Activated CD4-positive, alpha-beta T cell treated with anti-CD3 and anti-CD28 coated beads, Interleukin-2, amount 50 U/mL, for 1 hour (primary cell): ENCODE measurements around the gene SLAMF6.
"Not testable (repeated sequence)": the region's sequence is repeated elsewhere in the genome, so short reads cannot be mapped to it uniquely, and the experiment has no call there.

Source experiments
- DNase-seq: peaks from one replicate; pipeline ENCODE4 v3.0.0-alpha.2; 2020

Gene SLAMF6

DNA sequence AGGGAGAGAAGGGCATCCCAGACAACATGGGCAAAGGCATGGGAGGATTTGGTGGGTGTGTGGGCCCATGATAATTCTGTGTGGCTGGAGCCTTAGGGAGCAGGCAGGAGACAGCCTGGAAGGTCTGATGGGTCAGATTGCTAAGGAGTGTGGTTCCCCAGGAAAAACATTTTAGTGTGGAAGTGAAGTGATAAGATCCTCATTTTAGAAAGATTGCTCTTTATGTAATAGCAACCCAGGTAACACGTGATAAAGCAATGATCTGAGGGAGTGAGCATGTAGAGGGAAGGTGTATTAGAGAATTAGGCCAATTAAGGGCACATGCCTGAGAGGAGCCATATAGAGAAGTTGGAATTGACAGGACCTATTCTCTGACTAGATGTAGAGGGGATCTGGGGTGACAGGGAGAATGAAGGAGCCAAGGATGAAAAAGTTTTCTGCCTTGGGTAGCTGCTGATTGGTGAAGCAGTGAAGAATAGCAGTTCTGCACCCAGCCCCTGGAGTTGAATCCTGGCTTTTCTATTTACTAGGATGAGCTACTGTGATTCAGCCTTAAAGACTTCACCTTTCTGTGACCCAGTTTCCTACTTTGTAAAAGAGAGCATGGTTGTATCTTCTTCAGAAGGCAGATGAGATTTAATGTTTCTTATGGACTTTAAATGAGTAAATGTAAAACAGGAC is 18.7 kb upstream of the SLAMF6 start:
- no peak for DNase-seq

DNA sequence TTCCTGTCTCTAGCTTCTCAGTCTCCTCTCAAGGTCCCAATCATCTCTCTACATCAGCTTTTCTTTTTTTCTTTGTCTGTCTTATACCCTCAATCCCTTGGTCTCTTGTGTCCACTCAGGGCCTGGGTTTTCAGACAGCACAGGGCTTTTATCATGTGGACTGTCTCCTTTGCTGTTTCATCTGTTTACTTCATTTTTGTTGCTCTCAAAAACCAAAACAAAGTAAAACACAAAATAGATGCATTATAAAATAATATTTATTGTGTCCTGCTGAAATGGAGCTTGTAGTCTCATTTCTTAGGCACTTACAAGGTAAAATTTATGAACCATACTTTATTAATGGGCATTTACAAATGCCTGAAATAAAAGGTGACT is 17.8 kb upstream of the SLAMF6 start:
- no peak for DNase-seq

DNA sequence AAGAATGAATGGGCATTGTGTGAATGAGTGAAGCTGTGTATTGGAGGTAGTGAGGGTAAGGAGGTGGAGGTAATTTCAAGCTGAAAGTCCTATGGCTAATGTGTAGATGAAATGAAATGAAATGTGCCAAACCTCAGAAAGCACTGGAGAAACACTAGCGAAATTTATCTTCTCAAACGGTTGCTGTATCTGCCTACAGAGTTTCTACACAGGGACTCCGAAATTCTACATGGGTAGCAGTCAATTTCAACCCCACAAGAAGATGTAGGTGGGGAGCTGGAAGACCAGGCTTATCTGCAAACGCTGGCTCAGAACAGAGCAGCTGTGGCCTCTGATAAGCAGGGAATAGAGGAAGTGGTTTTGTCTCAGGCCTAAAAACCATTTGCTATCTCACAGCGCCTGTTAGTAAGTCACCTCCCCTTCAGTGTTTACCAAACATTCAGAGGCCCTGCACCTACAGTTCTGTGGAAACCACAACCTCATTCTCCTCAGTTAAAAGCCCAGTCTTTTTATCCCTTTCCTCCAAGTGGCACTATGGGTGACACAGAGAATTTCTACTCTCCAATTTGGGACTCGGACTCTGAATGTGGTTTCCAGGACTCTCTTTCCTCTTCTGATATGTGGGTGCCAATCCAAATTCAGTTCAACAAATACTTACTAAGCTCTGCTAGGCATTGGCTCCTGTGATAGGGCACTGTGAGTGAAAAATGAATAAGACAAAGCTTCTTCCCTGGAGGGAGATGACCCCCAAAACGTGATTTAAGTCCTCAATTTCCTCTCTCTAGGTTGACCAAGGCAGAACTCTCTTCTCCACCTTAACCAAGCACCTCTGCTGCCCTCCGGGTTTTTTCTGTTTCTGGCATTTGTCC is 17.2 kb upstream of the SLAMF6 start:
- DNase-seq = peak; percentile 35

DNA sequence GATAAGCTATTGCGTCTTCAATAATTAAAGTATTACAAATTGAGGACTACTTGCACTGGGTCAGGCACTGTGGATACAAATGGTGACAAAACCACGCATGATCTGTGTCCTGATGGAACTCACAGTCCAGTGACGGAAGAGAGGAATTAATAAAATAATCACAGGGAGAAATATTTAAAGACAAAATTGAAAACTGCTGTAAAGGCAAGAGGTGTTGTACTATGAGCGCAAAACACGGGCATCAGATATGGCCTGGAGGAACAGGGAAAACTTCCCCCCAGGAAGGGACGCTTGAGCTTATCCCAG is 16.6 kb upstream of the SLAMF6 start:
- no peak for DNase-seq

DNA sequence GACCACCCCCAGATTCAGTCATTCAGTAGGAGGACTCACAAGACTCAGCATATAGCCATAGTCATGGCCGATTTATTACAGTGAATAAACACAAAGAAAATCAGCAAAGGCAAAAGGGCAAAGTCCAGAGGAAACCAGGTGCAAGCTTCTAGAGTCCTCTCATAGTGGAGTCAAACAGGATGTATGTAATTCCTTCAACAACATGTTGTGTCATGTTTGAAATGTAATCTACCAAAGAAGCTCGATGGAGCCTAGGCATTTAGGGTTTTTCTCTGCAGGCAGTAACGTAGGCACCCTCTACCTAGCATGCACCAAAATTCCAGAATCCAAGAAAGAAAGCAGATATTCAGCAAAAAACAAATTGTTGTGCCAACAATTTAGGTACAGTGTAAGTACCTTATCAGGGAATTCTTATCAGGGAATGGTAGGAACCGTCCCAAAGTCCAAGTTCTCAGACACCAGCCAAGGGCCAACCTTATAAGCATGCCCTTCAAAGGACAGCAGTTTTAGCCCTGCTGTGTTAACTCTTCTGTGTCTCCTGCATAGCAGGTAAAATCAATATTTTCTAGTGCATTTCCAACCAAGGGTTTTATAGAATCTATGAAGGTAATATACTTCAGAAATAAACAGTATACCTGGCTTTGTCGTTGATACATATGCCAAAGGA is 16.1 kb upstream of the SLAMF6 start:
- DNase-seq = no peak

DNA sequence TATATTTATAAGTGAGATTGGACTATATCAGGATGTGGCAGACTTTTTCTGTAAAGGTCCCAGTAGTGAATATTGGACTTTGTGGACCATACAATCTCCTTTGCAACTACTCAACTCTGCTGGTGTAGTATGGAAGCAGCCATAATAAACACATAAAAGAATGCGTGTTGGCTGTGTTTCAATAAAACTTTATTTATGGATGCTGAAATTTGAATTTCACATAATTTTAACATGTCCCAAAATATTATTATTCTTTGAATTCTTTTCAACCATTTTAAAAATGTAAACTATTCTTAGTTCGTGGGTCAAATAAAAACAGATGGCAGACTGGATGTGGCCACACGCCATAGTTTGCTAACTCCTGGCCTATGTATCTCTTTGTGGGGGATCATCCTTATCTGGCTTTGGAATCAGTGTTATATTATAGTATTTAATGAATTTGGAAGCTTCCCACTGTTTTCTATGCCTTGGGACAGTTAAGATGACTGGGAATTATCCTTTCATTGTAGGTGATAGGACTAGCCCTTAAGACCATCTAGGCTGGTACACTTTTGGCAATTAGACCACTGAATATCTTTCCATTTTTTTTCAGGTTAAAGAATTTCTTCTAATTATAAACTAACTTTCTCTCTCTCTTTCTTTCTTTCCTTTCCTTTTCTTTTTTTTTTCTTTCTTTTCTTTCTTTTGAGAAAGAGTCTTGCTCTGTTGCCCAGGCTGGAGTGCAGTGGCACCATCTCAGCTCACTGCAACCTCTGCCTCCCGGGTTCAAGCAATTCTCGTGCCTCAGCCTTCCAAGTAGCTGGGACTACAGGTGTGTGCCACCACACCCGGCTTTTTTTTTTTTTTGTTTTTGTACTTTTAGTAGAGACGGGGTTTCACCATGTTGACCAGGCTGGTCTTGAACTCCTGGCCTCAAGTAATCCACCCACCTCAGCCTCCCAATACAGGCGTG is 14.9 kb upstream of the SLAMF6 start:
- DNase-seq = no peak

DNA sequence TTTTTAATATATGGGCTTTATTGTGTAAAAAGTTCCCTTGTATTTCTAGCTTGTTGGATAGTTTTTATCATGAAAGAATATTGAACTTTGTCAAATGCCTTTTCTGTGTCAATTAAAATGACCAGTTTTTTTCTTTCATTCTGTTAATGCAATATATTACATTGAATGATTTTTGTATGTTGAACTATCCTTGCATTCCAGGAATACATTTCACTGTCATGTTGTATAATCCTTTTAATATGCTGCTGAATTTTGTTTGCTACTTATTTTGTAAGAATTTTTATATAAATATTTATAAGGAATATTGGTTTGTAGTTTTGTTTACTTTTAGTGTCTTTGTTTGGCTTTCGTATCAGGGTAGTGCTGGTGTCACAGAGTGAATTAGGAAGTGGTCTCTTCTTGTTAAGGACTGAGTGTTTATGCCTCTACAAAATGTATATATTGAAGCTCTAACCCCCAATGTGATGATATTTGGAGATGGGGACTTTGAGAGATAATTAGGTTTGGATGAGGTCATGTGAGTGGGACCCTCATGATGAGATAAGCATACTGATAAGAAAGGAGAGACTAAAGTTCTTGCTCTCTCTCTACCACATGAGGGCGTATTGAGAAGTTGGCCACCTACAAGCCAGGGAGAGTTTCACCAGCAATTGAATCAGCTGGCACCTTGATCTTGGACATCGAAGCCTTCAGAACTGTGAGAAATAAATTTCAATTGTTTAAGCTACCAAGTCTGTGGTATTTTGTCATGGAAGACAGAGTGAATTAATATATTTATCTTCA is 12.0 kb upstream of the SLAMF6 start:
- no peak for DNase-seq

DNA sequence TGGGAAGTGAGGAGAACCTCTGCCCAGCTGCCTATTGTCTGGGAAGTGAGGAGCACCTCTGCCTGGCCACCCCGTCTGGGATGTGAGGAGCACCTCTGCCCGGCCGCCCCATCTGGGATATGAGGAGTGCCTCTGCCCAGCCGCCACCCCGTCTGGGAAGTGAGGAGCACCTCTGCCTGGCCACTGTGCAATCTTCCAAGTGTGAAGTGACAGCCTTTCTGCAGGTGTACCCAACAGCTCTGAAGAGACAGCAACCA is 9.4 kb upstream of the SLAMF6 start:
- DNase-seq = not testable (repeated sequence)

DNA sequence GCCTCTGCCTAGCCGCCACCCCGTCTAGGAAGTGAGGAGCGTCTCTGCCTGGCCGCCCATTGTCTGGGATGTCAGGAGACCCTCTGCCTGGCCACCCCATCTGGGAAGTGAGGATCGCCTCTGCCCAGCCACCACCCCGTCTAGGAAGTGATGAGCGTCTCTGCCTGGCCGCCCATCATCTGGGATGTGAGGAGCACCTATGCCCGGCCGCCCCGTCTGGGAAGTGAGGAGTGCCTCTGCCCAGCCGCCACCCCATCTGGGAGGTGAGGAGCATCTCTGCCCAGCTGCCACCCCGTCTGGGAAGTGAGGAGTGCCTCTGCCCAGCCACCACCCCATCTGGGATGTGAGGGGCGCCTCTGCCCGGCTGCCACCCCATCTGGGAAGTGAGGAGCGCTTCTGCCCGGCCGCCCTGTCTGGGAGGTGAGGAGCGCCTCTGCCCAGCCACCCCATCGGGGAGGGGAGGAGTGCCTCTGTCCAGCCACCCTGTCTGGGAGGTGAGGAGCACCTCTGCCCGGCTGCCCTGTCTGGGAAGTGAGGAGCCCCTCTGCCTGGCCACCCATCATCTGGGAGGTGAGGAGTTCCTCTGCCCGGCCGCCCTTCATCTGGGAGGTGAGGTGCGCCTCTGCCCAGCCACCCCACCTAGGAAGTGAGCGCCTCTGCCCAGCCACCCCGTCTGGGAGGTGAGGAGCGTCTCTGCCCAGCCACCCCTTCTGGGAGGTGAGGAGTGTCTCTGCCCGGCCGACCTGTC is 8.9 kb upstream of the SLAMF6 start:
- DNase-seq = not testable (repeated sequence)

DNA sequence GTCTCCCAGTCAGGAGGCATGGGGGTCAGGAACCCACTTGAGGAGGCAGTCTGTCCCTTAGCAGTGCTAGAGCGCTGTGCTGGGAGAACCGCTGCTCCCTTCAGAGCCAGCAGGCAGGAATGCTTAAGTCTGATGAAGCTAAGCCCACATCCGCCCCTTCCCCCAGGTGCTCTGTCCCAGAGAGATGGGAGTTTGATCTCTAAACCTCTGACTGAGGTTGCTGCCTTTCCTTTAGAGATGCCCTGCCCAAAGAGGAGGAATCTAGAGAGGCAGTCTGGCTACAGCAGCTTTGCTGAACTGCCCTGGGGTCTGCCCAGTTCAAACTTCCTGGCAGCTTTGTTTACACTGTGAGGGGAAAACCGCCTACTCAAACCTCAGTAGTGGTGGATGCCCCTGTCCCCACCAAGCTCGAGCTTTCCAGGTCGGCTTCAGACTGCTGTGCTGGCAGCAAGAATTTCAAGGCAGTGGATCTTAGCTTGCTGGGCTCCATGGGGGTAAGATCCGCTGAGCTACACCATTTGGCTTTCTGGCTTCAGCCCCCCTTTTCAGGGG is 6.4 kb upstream of the SLAMF6 start:
- not testable (repeated sequence) for DNase-seq

DNA sequence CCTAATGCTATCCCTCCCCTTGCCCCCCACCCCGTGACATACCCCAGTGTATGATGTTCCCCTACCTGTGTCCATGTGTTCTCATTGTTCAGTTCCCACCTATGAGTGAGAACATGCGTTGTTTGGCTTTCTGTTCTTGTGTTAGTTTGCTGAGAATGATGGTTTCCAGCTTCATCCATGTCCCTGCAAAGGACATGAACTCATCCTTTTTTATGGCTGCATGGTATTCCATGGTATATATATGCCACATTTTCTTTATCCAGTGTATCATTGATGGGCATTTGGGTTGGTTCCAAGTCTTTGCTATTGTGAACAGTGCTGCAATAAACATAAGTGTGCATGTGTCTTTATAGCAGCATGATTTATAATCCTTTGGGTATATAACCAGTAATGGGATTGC is 734 bp upstream of the SLAMF6 start:
- not testable (repeated sequence) for DNase-seq

DNA sequence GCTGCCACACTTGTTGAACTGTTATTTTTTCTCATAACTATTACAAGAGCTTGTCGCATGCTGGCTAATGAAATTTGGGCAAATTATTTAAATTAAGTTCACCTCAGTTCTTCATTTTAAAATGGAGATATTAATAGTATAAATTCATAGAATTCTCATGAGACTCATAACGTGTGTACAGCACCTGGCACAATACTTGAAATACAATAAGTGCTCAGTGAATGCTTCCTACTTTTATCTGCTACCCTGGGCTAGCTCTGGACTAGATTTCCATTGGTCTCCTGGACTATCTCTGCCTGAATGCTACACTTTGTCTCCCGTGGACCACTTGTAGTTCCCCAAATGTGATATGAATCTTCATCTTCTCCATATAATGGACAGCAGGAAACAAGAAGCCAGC is 919 bp downstream of the SLAMF6 start:
- no peak for DNase-seq

DNA sequence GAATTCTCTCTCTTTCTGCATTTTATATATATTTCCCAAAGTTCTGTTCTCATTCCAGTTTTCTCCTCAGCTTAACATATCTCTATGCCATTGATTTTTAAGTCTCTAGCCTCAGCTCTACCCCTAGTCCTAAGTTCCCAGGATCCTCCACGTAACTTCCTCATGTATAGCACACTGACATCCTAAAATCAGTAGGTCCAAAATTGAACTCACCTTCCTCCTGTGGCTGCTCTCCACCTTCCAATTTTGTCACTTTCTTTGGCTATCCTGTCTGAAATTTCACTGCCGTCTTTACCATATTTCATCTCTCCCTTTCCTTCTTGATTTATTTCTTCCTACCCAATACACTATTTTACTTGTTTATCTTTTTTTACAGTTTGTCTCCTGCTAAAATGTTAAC is 1.5 kb downstream of the SLAMF6 start:
- no peak for DNase-seq

DNA sequence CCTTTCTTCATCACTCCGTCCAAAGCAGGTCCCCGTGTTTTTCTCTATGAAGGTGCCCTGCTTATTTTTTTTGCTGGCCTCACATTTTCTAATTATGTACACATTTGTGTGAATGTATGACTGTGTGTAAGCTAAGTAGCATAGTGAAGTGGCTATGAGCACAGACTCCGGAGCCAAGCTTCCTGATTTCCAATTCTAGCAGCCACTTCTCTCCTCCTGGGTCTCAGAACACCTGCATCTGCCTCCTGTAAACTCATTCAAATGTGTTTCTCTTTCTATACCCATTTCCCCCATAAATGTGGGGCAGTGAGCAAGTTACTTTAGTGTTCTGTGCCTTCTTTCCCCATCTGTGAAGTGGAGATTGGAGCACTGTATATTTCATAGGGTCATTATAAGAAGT is 2.1 kb downstream of the SLAMF6 start:
- no peak for DNase-seq

DNA sequence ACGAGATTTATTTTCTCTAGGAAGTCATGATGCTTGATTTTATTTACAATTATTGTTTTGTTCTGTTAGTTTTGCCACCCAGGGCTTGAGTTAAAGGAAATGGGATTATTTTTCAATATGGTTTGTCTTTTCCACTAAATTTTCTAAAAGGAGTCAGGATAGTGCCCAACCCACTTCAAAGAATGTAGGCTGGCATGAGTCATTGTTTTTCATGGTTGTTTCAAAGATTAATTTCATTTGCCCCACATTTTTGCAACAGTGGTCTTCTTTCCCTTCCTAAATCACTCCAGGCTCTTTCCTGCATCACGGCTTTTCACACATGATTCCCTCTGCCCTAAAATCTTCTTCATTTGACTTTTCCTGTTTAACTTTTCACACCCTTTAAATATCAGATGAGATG is 2.5 kb downstream of the SLAMF6 start:
- no peak for DNase-seq

DNA sequence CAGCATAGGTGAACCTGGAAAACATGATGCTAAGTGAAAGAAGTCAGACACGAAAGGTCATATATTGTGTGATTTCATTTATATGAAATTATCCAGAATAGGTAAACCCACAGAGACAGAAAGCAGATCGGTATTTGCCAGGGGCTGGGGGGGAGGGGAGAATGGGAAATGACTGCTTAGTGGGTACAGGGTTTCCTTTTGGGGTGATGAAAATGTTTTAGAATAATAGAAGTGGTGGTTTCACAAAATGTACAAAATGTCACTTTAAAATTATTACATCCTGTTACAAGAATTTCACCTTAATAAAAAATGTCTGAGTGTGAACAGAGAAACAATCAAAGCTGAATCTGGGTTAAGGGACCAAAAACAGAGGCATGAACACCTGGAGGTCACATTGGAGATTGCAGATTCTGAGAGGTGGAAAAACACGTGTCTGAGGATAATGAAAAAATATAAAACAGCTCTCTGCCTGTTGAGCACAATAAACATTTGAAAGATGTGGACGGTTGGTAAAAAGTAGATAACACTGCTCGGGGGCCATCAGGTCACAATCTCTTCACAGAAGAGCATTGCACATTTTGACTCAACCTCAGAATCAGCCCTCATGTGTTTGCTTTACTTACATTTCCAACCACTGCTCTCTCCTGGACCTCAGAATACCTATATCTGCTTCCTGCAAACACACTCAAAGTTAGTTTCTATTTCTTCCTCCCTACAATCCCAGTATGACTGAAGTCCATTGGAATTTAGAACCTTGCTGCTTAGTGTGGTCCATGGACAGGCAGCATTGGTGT is 3.2 kb downstream of the SLAMF6 start:
- DNase-seq = no peak

DNA sequence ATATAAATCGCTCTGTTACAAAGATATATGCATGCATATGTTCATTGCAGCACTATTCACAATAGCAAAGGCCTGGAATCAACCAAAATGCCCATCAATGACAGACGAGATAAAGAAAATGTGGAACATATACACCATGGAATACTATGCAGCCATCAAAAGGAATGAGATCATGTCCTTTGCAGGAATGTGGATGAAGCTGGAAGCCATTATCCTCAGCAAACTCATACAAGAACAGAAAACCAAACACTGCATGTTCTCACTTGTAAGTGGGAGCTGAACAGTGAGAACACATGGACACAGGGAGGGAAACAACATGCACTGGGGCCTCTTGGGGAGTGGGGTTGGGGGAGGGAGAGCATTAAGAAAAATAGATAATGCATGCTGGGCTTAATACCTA is 5.5 kb downstream of the SLAMF6 start:
- DNase-seq = not testable (repeated sequence)

DNA sequence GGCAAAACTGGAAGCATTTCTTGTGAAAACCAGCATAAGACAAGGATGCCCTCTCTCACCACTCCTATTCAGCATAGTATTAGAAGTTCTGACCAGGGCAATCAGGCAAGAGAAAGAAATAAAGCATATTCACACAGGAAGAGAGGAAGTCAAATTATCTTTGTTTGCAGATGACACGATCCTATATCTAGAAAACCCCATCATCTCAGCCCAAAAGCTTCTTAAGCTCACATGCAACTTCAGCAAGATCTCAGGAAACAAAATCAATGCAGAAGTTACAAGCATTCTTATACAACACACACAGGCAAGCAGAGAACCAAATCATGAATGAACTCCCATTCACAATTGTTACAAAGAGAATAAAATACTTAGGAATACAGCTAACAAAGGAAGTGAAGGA is 7.1 kb downstream of the SLAMF6 start:
- DNase-seq = not testable (repeated sequence)

DNA sequence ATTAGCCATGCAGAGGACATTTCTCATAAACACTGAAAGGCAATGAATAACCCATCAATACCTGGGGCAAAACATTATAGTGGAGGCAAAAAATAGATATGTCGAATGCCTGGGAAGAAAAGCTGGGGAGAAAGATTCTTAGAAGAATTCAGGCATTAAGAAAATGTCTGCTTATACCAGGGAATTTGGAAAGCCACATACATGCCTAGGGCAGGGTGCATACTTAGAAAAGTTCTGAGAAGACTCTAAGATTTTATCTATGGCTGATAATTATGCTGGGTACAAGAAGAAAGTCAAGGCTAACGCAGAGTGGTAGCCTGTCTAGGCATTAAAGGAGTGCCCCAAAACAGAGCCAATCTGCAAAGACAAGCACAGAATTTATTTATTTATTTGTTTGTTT is 18.4 kb downstream of the SLAMF6 start:
- no peak for DNase-seq

DNA sequence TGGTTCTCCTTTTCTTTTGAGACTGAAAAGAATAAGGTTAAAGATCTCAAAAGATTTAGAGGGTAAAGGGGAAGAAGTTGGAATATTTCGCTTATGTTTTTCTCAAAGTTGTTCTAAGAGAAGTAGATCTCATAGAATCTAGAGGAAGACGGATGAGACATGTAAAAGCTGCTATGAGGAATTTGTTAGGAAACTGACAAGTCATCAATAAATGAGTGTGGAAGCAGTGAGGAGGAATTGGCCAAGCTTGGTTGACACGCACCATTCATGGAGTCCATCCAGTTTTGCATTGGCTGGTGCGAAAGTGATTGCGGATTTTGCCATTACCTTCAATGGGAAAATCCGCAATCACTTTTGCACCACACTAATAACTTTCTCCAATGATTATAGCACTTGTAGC is 20.0 kb downstream of the SLAMF6 start:
- no peak for DNase-seq
